ENCODE results near the gene NPC1.

GRCh38 chr18:23542461-23542860, 43.8 kb downstream of the NPC1 start:
- TF ChIP-seq CTCF (conservative IDR thresholded peaks at IDR 0.05 in 1 of 2, IDR thresholded peaks at IDR 0.05 in 1 of 2; ENCODE audit: low read depth in 1 of 2, low read length in 2 of 2) (no peak), EZH2 (IDR thresholded peaks at IDR 0.05; ENCODE audit: low read length, missing control alignments) (no peak)

All from fibroblast of lung (primary cell).